ENCODE results near the gene PRR4.

PRR4 gene

GRCh38 chr12:10849425-10849878 is at the start of gene PRR4:
Gene PRR4 (minus strand): TSS chr12:10849475. CDS start chr12:10849437, 38 bp downstream.
- no peak for DNase-seq (ENCODE audit: low read depth in 3 of 3)

GRCh38 chr12:10896854-10897253 is 47.6 kb upstream of the PRR4 start:
- no peak for DNase-seq (ENCODE audit: low read depth in 3 of 3)

- no peak for DNase-seq (ENCODE audit: low read depth in 3 of 3)
Observed at GRCh38 chr12:10891937-10892336, 42.7 kb upstream of the PRR4 start.

GRCh38 chr12:10889226-10889625 is 40.0 kb upstream of the PRR4 start:
- no peak for DNase-seq (ENCODE audit: low read depth in 3 of 3)

GRCh38 chr12:10884086-10884725 is 34.9 kb upstream of the PRR4 start, which contains the start of gene PRH1:
Gene PRH1 (minus strand): TSS chr12:10884255. CDS start chr12:10884217, 38 bp downstream.
- DNase-seq (ENCODE audit: low read depth in 3 of 3), result no peak

- no peak for DNase-seq (ENCODE audit: low read depth in 3 of 3)
Observed at GRCh38 chr12:10873378-10873777, 24.1 kb upstream of the PRR4 start.

GRCh38 chr12:10867381-10867780 is 18.1 kb upstream of the PRR4 start:
- no peak for DNase-seq (ENCODE audit: low read depth in 3 of 3)

- no peak for DNase-seq (ENCODE audit: low read depth in 3 of 3)
Observed at GRCh38 chr12:10863512-10864218, 14.4 kb upstream of the PRR4 start.

- no peak for DNase-seq (ENCODE audit: low read depth in 3 of 3)
Observed at GRCh38 chr12:10861366-10861765, 12.1 kb upstream of the PRR4 start.

- DNase-seq (ENCODE audit: low read depth in 3 of 3), result no peak
Observed at GRCh38 chr12:10855807-10856206, 6.5 kb upstream of the PRR4 start.

- DNase-seq (ENCODE audit: low read depth in 3 of 3), result no peak
Observed at GRCh38 chr12:10853776-10854175, 4.5 kb upstream of the PRR4 start.

GRCh38 chr12:10851243-10851858 is 2.1 kb upstream of the PRR4 start:
- no peak for DNase-seq (ENCODE audit: low read depth in 3 of 3)

GRCh38 chr12:10847744-10848143 is 1.5 kb downstream of the PRR4 start:
- no peak for DNase-seq (ENCODE audit: low read depth in 3 of 3)

GRCh38 chr12:10842862-10843261 is 6.4 kb downstream of the PRR4 start:
- no peak for DNase-seq (ENCODE audit: low read depth in 3 of 3)

GRCh38 chr12:10838461-10838860 is 10.8 kb downstream of the PRR4 start:
- DNase-seq (ENCODE audit: low read depth in 3 of 3), result no peak

- DNase-seq (ENCODE audit: low read depth in 3 of 3), result no peak
Observed at GRCh38 chr12:10829994-10830393, 19.3 kb downstream of the PRR4 start.

GRCh38 chr12:10826258-10826657 is 23.0 kb downstream of the PRR4 start, which contains the start of gene TAS2R10:
Gene TAS2R10 (minus strand): TSS chr12:10826358. CDS start chr12:10826269, 89 bp downstream.
- no peak for DNase-seq (ENCODE audit: low read depth in 3 of 3)

- DNase-seq (ENCODE audit: low read depth in 3 of 3), result no peak
Observed at GRCh38 chr12:10824957-10825356, 24.3 kb downstream of the PRR4 start.

- DNase-seq (ENCODE audit: low read depth in 3 of 3), result no peak
Observed at GRCh38 chr12:10811883-10812536, 37.3 kb downstream of the PRR4 start.

GRCh38 chr12:10810068-10810467 is 39.2 kb downstream of the PRR4 start, which contains the start of gene TAS2R9:
Gene TAS2R9 (minus strand): TSS chr12:10810168. CDS start chr12:10810075, 93 bp downstream.
- DNase-seq (ENCODE audit: low read depth in 3 of 3), result no peak

GRCh38 chr12:10807186-10807585 is 42.1 kb downstream of the PRR4 start, which contains the start of gene TAS2R8:
Gene TAS2R8 (minus strand): TSS chr12:10807286. CDS start chr12:10806980, 306 bp downstream.
- DNase-seq (ENCODE audit: low read depth in 3 of 3), result no peak

GRCh38 chr12:10802587-10802986 is 46.7 kb downstream of the PRR4 start, which contains the start of gene TAS2R7:
Gene TAS2R7 (minus strand): TSS chr12:10802627. CDS start chr12:10802570, 57 bp downstream.
- no peak for DNase-seq (ENCODE audit: low read depth in 3 of 3)
